T-helper 2 cell treated with Interferon-gamma antibody and Interleukin-4, amounts not matched to agents 100 ng/mL and 5 ng/mL, for 36 hours (primary cell): Measurements from ENCODE around the gene CCSER1. TPM values are rescaled to one million over a fixed set of nuclear protein-coding genes. Genes with fewer than 3 reads are reported as not detected.
"Not testable (repeated sequence)": the region's sequence is repeated elsewhere in the genome, so short reads cannot be mapped to it uniquely, and the experiment has no call there.

Experiments
- intact Hi-C: fragments of 100-400 bp; cut with micrococcal nuclease; formaldehyde crosslinking; loops from one replicate; pipeline ENCODE4 v1.15.1; 2023
- total RNA-seq: library from RNA; stranded (reverse); gene quantifications from 2 replicates; pipeline ENCODE4 v1.2.3, GENCODE V29; 2022

The CCSER1 gene
- total RNA-seq, 1 donor from 2014 or later, result not detected

DNA sequence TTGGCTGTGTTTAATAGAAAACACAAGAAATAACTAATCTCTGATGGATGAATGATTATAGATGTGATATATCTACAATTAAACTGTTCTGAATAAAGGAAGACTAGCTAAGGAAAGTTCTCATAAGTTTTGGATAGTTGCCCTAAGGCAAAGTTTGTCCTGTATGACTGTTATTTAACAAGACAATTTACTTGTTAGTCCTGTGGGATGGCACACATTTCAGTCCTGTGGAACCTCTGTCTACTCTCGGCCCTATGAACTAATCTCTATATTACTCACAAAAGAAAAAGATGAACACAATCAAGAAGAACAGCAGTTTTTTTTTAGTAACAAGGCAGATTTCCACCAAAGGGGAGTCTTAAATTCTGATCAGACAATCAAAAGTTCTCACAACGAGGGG is 314.6 kb downstream of the CCSER1 start:
- intact Hi-C loops, result no loop called here

DNA sequence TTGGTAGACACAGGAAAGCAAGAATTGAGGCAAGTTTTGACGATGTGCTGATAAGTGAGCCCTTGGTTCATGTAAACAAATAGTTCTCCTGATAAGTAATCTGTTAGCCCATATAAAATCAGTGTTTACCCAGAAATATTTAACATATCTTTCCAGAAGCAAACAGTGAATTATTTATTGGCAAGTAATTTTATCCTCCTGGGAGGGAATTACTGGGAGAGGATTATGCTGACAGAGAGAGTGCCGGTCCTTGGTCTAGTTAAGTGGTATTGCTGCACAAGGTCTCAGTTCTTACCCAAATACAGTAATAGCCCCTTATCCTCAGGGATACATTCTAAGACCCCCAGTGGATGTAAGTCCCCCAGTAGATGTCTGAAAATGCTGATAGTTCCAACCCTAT is 315.4 kb downstream of the CCSER1 start:
- intact Hi-C loops, result no loop called here

DNA sequence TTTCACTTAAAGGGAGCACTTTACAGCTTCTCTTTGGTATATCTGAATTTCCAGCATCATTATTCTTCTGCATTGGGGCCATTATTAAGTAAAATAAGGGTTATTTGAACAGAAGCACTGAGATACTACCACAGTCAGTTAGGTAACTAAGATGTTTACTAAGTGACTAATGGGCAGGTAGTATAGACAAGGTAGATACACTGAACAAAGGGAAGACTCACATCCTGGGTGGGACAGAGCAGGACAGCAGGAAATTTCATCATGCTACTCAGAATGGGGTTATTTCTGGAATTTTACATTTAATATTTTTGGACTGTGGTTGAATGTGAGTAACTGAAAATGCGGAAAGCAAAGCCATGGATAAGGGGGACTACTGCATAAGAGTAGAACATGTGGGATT is 316.0 kb downstream of the CCSER1 start:
- intact Hi-C loops, result no loop called here

DNA sequence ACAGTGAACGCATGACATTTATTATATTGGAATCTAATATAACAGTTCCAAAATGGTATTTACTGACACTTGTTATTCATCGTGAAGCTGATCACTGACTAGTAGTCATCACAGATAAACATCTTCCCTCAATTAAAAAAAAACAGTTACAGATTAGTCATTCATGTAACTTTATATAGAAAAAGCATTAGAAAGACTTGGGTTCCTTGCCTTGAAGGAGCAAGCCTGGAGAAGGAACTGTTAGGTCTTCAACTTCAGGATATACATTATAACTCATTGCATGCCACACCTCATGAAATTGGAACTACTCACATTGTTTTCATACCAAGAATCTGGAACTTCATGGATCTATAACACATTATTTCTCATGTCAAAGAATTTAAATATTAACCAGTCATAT is 317.7 kb downstream of the CCSER1 start:
- intact Hi-C loops, result no loop called here

DNA sequence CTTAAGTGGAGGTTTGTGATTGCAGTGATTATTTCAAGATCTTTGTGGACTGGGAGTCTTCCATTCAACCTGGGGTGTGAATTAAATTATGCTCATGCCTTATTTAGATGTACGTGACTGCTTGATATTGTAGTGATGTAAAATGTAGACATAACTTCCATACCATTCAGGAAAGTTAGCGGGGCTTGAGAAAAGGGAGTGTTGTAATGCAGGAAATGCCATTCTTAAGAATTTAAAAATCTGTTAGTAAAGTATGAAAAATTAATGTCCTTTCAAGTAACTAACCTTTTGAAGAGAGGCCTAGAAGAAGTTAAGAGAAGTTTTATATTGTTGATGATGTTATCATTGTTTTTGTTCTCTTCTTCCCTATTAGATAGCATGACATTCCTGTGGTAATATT is 318.2 kb downstream of the CCSER1 start:
- intact Hi-C loops, result no loop called here

DNA sequence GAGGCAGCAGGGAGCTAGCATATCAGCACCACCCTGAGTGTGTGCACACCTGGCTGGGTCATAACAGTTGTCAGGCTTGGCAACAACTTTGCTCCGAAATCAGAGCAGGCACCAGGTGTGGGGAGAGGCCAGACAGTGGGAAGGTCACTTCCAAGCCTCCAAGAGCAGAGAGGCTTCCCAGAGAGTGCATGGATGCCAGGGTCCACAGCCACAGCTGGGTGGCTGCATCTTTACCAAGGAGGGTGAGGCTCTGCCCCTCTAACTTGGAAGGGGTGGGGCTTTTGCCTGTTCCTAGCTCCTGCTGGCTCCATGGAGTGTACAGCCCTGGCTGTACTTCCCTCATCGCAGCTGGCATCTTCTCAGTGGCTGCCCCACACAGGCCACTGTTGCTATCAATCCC is 322.4 kb downstream of the CCSER1 start:
- intact Hi-C loops, result no loop called here

DNA sequence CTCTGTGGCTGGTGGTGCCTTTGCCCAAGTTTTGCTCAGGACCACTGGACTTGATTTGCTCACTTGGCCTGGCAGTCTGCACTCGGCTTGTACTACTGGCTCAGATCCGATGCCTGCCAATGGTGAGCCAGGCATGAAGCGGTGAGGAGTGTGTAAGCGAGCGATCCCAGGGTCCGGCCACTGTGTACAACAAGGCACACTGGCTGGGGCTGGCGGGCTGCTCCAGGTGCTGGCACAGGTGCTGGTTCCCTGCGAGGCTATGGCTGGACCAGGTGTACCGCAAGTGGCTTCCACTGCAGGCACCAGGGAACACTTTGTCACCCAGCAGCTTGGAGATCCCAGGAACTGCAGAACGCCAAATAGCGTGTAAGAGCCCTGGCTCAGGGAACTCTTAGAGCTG is 329.7 kb downstream of the CCSER1 start:
- intact Hi-C loops, result no loop called here

DNA sequence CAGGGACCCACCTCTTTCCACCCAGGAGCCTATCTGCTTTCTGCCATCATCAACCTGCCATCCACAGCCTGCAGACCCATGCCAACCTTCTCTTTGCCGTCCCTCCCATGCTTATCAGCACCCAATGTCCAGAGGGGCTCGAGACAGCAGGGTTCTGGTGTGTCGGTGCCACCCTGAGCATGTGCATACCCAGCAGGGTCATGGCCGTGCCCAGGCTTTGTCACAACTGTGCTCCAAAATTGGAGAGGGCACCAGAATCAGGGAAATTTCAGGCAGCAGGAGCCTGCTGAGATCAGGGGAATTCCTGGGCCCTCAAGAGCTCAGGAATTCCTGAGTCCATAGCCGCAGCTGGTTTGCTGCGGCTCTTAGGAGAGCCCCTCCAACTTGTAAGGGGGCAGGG is 330.6 kb downstream of the CCSER1 start:
- intact Hi-C loops, result no loop called here

DNA sequence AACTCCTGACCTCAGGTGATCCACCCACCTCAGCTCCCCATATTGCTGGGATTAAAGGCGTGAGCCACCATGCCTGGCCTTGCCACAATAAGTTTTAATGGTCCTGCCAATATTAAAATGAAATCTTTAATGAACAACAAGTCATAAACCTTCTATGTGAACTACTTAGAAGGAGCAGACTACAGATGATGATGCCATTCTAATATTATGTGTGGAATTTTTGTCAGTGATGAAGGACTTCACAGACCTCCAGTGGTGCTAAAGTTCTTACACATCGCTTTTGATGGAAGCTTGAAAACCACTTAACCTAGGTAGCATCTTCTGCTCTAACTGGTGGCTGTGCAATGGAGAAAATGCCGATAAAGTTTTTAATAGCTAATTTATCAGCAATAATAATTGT is 331.4 kb downstream of the CCSER1 start:
- intact Hi-C loops, result no loop called here

DNA sequence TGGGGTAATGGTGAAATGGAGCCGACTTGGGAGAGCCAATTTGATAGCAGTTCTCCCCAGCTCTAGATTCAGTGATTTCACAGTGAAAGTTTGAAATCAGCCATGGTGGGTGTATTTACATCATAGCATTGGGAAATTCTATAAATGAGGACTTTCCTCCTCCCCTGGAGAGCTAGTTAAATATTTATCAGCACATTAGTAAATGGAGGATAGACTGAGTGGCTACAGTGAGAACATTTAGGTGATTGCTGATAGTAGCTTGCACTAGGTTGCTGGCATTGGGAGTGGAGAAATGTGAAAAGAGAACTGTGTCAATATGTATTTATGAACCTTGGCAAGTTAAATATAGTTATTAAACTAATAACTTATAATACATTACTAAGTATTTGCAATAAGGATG is 347.3 kb downstream of the CCSER1 start:
- intact Hi-C loops, result no loop called here

DNA sequence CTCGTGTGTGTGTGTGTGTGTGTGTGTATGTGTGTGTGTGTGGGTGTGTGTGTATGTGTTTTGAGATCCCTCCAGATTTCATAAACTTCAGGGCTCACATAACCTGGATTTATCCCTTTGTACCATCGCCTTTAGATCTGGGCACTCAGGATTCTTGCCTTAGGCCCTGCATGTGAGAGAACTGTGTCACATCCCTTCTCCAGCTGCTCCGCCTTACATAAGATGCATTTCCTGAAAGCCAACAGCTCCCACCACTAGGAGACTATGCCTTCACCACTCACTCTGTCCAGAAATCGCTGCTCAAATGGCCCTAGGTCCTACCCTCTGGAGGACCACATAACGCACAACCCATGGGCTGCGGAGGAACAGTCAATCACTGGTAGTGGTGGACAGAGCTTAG is 348.8 kb downstream of the CCSER1 start:
- intact Hi-C loops, result no loop called here

DNA sequence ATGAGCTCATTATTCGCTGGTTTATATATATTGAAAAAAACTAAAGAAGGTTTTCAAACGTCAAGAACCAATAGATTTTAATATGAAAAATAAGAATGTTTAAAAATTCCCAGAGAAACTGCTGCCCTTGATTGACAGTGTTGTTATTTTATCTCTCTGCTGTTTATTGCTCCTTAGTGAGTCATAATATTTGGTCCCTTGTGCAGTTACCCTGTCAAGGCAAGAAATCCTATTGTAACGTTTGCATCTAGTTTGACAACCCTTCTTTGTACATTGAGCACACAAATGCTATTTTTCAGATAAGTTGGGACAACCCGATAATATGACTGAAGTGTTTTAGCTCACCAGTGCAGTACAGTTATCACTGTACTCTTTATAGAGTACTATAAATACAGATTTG is 349.4 kb downstream of the CCSER1 start:
- intact Hi-C loops, result no loop called here

DNA sequence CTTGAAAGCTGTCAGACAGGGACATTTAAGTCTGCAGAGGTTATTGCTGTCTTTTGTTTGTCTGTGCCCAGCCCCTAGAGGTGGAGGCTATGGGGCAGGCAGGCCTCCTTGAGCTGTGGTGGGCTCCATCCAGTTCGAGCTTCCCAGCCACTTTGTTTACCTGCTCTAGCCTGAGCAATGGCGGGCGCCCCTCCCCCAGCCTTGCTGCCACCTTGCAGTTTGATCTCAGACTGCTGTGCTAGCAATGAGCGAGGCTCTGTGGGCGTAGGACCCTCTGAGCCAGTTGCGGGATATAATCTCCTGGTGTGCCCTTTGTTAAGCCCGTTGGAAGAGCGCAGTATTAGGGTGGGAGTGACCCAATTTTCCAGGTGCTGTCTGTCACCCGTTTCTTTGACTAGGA is 357.7 kb downstream of the CCSER1 start:
- intact Hi-C loops, result not testable (repeated sequence)

DNA sequence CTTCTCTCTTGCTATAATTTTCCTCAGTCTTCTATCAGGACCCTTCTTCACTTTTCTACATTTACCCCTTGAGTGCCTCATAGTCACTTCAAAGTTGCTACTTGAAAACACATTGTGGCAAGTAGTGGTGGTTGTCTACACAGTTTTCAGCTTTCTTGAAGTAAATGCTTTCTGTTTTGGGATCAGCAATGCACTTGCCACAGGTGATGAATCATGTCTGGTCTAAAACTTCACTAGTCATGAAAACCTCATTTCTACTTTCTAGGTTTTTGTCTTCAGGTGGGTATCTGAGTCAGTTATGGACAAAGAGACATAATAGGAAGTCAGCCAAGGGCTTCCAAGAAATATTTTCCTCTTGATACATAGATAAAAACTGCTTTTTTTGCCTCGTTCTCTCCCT is 359.2 kb downstream of the CCSER1 start:
- intact Hi-C loops, result no loop called here

DNA sequence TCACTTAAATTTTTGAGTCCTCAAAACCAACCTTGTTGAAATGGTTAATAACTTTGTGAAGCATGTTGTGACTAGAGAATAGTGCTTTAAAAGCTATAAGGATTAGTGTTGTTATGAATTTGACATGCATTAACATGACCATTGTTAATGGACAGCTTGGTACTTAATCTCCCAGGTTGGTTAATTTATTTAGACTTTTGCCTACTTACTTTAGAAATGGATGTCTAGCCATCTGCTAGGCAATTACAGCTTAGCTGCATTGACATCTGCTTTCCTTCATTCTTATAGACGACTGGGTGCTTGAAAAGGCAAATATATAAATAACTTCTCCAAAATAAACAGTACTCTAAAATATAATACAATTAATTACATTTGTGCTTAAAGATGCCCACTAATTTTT is 368.0 kb downstream of the CCSER1 start:
- intact Hi-C loops, result no loop called here

DNA sequence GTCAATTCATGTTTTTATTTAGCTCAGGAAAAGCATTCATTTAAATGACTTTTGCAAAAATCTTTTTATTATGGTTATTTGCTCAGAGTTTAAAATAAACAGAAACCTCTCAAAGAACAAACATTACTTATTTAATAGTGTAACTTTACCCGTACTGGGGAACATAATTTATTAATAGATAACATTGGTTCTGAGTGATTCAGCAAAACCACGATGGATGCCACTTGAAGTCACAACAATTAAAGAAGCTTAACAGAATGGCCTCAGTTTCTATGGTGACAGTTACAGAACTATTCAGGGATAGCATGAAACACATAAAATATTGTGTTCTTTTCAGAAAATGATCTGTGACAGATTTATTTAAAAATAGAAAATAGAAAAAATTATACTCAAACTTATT is 368.7 kb downstream of the CCSER1 start:
- intact Hi-C loops, result no loop called here

DNA sequence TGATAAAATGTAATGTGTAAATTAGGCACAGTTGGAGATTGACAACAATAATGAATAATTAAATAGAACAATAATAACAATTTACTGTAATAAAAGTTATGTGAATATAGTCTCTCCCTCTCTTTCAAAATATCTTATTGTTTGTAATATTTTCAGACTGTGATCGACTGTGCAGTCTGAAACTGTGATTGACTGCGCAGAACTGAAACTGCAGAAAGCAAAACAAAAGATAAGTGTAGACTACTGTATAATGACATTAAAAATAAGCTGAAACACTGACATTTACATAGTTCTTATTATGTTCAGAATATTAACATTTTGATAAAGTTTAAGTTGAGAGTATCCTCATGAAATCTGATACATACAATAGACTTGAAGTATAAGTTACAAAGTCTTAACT is 371.0 kb downstream of the CCSER1 start:
- intact Hi-C loops, result no loop called here

DNA sequence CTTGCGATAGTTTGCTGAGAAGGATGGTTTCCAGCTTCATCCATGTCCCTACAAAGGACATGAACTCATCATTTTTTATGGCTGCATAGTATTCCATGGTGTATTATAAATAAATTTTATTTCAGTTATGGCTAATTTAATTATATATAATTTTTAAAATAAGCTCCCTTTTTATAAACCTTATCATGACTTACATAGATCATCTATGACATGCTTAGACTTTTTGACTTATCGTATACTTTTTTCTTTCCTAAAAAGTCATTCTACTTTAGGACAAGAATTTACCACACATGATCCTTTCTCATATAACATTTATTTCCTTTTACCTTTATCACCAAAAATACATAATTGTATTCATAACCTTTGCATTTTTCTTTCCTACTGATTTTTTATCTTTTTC is 376.5 kb downstream of the CCSER1 start:
- intact Hi-C loops, result no loop called here

DNA sequence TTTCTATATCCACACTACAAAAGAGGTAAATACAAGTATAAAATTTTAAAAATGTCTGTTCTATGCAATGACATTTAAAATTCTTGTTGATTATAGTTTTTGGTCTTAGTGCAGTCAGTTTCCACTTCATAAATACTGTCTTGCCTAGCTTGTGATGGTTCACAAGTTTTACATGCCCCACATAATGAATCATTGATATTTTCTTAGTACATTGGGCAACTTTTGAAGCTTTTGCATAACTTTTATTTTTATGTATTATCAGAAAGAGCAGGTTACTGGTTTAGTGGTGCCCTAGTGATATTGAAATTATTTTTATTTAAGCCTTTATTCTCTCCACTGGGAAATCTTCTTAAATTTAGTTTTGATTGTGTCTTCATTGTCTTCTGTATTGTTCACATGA is 388.0 kb downstream of the CCSER1 start:
- intact Hi-C loops, result no loop called here

DNA sequence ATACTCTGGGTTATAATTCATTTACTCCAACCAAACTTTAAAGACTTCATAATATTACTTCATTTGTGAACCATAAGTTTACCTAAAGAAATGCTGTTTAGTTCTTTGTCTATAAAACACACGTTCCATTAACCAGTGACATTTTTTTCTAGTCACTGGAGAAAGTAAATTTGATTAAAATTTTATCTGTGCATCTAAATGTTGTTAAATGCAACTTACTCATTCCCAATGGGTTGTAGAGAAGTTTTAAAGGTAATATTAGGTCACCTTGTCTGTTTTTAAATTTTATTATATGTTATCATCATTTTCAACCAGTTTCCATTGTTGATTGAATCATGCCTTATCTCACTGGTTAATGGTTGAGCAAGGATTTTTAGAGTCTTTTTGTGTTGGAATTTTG is 401.4 kb downstream of the CCSER1 start:
- intact Hi-C loops, result no loop called here

DNA sequence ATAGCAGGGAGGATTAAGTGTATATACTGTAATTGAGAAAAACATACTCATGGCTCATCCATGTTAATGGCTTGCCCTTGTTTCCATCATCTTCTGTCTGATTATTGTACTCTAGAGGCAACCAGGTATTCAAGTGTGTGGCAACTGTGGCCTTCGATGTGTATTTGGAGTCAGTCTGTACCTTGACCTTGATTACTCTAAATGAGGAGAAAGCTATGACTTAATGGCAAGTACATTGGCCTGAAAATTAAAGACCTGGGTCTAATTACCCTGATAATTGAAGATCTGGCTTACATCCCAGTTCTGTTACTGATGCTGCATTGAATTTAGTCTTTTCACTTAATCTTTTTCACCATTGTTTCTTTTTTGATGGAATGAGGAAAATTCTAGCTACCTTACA is 409.2 kb downstream of the CCSER1 start:
- intact Hi-C loops, result no loop called here

DNA sequence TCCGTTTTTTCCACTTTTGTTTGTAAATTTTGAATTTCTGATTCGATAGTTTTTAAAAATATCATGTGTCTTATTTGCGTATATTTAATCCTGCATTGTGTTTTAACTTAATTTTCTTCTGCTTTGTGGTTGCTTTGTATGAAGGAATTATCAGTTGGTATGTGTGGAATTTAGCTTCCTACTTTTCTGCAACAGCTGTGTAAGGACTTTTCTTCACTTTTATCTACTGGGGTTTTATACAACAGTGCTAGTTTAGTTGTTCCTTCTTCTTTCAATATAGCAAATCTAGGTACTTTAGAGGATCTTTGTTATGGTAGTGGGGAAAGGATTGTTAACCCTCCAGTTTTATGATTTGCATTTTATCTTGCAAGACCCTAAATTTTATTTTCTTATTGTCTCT is 410.3 kb downstream of the CCSER1 start:
- intact Hi-C loops, result no loop called here

DNA sequence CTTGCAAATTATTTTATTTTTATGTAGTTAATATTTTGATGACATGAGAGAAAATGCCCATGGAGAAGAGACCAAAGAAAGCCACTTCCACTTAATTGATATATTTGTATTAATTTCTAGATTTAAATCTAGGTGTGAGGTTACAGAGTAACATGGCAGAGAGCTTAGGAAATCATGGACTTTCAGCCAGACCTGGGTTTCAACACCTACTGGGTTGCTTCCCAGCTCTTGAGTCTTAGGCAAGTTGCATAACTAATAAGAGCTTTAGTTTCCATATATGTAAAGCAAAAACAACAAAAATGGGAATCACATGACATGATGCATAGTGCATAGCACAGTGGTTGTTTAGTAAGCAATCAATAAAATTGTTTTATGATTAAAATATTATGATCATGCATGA is 413.3 kb downstream of the CCSER1 start:
- intact Hi-C loops, result no loop called here

DNA sequence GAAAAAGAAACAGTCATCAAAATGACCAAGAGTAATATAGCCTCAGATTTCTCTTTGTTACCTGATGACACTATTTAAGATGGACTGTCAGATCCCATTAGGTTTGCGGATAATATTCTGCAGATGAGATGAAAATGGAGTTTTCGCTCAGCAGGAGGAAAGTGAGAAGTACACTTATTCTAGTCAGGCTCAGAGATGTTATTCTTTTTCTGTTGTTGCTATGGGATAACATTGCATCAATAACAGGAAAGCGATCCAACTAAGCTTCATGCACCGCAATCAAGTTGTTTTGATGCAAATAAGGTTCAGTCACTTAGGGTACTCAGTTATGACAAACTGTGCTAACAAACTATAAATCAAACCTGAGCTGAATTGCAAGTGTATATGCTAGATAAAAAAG is 415.0 kb downstream of the CCSER1 start:
- intact Hi-C loops, result no loop called here
